ENCODE measurements around the gene PAPPA. TPM values are rescaled to one million over a fixed set of nuclear protein-coding genes. Genes with fewer than 3 reads are reported as not detected.

PAPPA gene
- total RNA-seq, 1 experiment from 2014 or later: 0.22 TPM

- H3K9me3 Mint-ChIP-seq: no peaks in the 10 kb centered on the region
- no peaks in the 10 kb centered on the region for H3K36me3 Mint-ChIP-seq
- no peak overlapping the region for H3K27ac Mint-ChIP-seq
- H3K27me3 Mint-ChIP-seq (ENCODE audit: low read depth): peaks cover 47% of the 10 kb centered on the region
- ChIA-PET CTCF (no interaction called here), POLR2A (no interaction called here)
- H3K4me3 Mint-ChIP-seq: no peak overlapping the region
- TF ChIP-seq CBFB (CRISPR knock-in tag; IDR thresholded peaks at IDR 0.05; ENCODE audit: low read depth) (no peak), NR1H2 (CRISPR knock-in tag; IDR thresholded peaks at IDR 0.05) (no peak), SMAD3 (CRISPR knock-in tag; IDR thresholded peaks at IDR 0.05; ENCODE audit: borderline replicate concordance) (no peak), HMGA2 (CRISPR knock-in tag; IDR thresholded peaks at IDR 0.05) (no peak), EMX1 (CRISPR knock-in tag; IDR thresholded peaks at IDR 0.05) (no peak), USF1 (CRISPR knock-in tag; IDR thresholded peaks at IDR 0.05) (no peak), OVOL2 (CRISPR knock-in tag; IDR thresholded peaks at IDR 0.05; ENCODE audit: borderline replicate concordance) (no peak), ESRRA (CRISPR knock-in tag; IDR thresholded peaks at IDR 0.05; ENCODE audit: borderline replicate concordance) (no peak), MXD4 (CRISPR knock-in tag; IDR thresholded peaks at IDR 0.05; ENCODE audit: borderline replicate concordance) (no peak), ATF6 (CRISPR knock-in tag; IDR thresholded peaks at IDR 0.05) (no peak), ARID4B (CRISPR knock-in tag; IDR thresholded peaks at IDR 0.05; ENCODE audit: borderline replicate concordance) (no peak), NFATC4 (CRISPR knock-in tag; IDR thresholded peaks at IDR 0.05) (no peak), ZSCAN18 (CRISPR knock-in tag; IDR thresholded peaks at IDR 0.05) (no peak), CTCF (IDR thresholded peaks at IDR 0.05) (no peak), JUN (CRISPR knock-in tag; IDR thresholded peaks at IDR 0.05) (no peak), PREB (CRISPR knock-in tag; IDR thresholded peaks at IDR 0.05; ENCODE audit: borderline replicate concordance) (no peak), FOXP1 (CRISPR knock-in tag; IDR thresholded peaks at IDR 0.05; ENCODE audit: borderline replicate concordance) (no peak), ATF1 (CRISPR knock-in tag; IDR thresholded peaks at IDR 0.05) (no peak), HMGXB4 (CRISPR knock-in tag; IDR thresholded peaks at IDR 0.05) (no peak)
- no peak for ATAC-seq
- no peak for DNase-seq (ENCODE audit: low spot score)
- no peaks in the 10 kb centered on the region for H3K4me1 Mint-ChIP-seq
Observed at GRCh38 chr9:116247791-116248374, 94.3 kb downstream of the PAPPA start.

All from WTC11 (cell line).